BLaER1 treated with 17β-estradiol and CSF1 and Interleukin-3, amounts not matched to agents 10 nM and 100 nM (cell line): ENCODE measurements around the gene ALOX12B.
A peak's percentile ranks its signal among the peaks of the same experiment; 100 is the strongest.

Source experiments
- H3K27ac ChIP-seq, 11 experiments: shearing (Covaris generic); formaldehyde crosslinking; 2 replicates each; pipeline ENCODE4 v1.8.1; 2022
- H3K27me3 ChIP-seq, 11 experiments: shearing (Covaris generic); formaldehyde crosslinking; 2 replicates each; pipeline ENCODE4 v1.8.1; 2022
- H3K36me3 ChIP-seq, 11 experiments: shearing (Covaris generic); formaldehyde crosslinking; 2 replicates each; pipeline ENCODE4 v1.8.1; 2022
- H3K4me1 ChIP-seq, 10 experiments: shearing (Covaris generic); formaldehyde crosslinking; 2 replicates each; pipeline ENCODE4 v1.8.1; 2022
- H3K4me2 ChIP-seq, 11 experiments: shearing (Covaris generic); formaldehyde crosslinking; 2 replicates each; pipeline ENCODE4 v1.8.1; 2022
- H3K4me3 ChIP-seq, 10 experiments: shearing (Covaris generic); formaldehyde crosslinking; 2 replicates each; pipeline ENCODE4 v1.8.1; 2022
- H3K9ac ChIP-seq, 11 experiments: shearing (Covaris generic); formaldehyde crosslinking; 2 replicates each; pipeline ENCODE4 v1.8.1; 2022
- H3K9me3 ChIP-seq, 11 experiments: shearing (Covaris generic); formaldehyde crosslinking; replicated peaks in 1 of 11; 2 replicates each; pipeline ENCODE4 v1.8.1; 2022
- H4K20me1 ChIP-seq, 11 experiments: shearing (Covaris generic); formaldehyde crosslinking; 2 replicates each; pipeline ENCODE4 v1.8.1; 2022
- Cebpa-rat ChIP-seq, 11 experiments: shearing (Covaris generic); IDR thresholded peaks; 2 replicates each; pipeline ENCODE4 v1.8.1; 2022

Gene ALOX12B

GRCh38 chr17:8120520-8121406 lies 33.2 kb upstream of the ALOX12B start:
- no peak for TF ChIP-seq Cebpa-rat (IDR thresholded peaks at IDR 0.05)
- Histone ChIP-seq H3K36me3 (no peaks in the 10 kb centered on the region), H3K9me3 (no peaks in the 10 kb centered on the region), H4K20me1 (peaks cover 5 to 59% (median 46%) of the 10 kb centered on the region in 11 experiments; a peak in 20 of 22 replicates), H3K27ac (peak overlapping the region in 7 of 11 experiments; percentile 1 to 45 (median 12); a peak in 3 of 22 replicates), H3K27me3 (peaks cover 68 to 85% (median 80%) of the 10 kb centered on the region in 11 experiments), H3K4me1 (peaks cover 60 to 79% (median 67%) of the 10 kb centered on the region in 10 experiments), H3K4me3 (peak overlapping the region; percentile 57 to 79 (median 69)), H3K4me2 (peak overlapping the region; percentile 91 to 100 (median 99)), H3K9ac (peak overlapping the region; percentile 11 to 73 (median 53); a peak in 19 of 22 replicates)

DNA sequence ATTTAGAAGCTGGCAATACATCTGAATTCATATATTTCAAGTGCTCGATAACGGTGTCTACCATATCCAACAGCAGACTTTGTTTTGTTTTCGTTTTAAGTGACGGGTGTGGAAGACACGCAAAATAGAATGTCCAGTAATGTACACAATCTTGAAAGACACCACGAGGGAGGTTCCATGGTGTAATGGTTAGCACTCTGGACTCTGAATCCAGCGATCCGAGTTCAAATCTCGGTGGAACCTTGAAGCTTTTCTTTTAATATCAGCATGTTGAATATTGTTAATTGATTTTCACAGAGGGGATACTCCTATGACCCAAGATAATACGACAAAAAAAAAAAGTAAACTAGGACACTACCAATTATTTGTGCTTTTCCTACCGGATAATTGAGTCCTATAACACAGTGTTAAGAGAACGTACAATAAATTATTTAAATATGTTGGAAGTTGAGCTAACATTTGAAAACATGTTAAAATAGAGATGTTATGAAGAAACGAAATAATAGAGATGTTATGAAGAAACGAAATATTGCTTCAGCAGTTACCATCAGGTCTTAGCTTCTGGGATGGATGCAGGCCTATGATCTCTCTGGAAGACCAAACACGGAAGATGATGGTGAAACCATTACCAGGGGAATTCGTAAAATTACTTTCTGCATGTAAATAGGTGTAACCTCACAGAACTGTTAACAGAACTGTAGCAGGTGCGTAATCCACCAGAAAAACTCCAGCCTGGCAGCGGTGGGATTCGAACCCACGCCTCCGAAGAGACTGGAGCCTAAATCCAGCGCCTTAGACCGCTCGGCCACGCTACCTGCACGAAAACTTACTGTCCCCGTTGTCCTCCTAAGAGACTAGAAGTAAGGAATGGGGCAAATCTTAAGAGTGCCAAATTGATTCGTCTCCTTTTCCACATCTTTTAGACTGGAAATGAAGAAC lies 32.3 kb upstream of the ALOX12B start:
- Histone ChIP-seq H4K20me1 (peaks cover 5 to 53% (median 41%) of the 10 kb centered on the region in 11 experiments; a peak in 20 of 22 replicates), H3K36me3 (no peaks in the 10 kb centered on the region), H3K4me3 (peak overlapping the region; percentile 57 to 79 (median 69)), H3K27ac (peak overlapping the region in 9 of 11 experiments; percentile 23 to 59 (median 36); a peak in 15 of 22 replicates), H3K4me1 (peaks cover 53 to 72% (median 60%) of the 10 kb centered on the region in 10 experiments), H3K9me3 (no peaks in the 10 kb centered on the region), H3K27me3 (peaks cover 70 to 85% (median 82%) of the 10 kb centered on the region in 11 experiments), H3K4me2 (peak overlapping the region; percentile 91 to 100 (median 99)), H3K9ac (peak overlapping the region; percentile 28 to 79 (median 65); a peak in 19 of 22 replicates)
- no peak for TF ChIP-seq Cebpa-rat (IDR thresholded peaks at IDR 0.05)

DNA sequence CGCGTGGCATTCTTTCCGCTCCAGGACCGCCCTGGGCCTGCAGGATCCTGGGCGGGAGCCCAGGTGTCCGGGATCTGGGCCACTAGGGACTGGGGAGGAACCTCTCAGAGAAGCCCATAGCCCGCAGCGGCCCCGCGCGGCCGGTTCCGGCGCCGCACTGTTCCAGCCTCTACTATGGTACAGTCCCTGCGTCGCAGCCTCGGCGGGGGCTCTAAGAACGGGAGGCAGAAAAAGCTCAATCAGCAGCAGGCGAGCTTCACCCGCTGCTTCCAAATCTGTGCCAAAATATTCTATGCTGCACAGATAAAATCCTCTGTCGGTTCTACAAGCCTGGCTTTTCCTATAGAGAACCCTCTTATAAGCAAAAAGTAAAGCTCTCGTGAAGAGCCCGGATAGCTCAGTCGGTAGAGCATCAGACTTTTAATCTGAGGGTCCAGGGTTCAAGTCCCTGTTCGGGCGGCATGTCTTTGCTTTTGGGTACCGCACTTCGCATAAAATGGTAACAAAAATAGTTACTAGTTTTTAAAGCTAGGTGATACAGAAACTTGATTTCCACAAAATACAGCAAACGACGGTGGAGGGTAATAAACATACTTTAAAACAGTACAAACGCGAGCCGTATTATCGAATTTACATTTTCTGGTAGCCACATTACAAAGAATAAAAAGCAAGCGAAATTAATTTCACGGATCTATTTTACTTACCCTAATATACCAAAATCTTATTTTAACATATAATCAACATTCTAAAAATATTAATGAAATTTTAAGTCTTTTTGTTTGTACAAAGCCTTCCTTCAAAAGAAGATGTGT lies 31.5 kb upstream of the ALOX12B start:
- H3K4me1 ChIP-seq, result peaks cover 44 to 63% (median 52%) of the 10 kb centered on the region in 10 experiments
- no peaks in the 10 kb centered on the region for H3K9me3 ChIP-seq
- peaks cover 5 to 45% (median 33%) of the 10 kb centered on the region in 11 experiments; a peak in 20 of 22 replicates for H4K20me1 ChIP-seq
- peak overlapping the region; percentile 57 to 79 (median 69) for H3K4me3 ChIP-seq
- peak overlapping the region; percentile 52 to 79 (median 65); a peak in 21 of 22 replicates for H3K9ac ChIP-seq
- H3K27ac ChIP-seq, result peak overlapping the region in 9 of 11 experiments; percentile 7 to 59 (median 32); a peak in 15 of 22 replicates
- peak overlapping the region; percentile 91 to 100 (median 99) for H3K4me2 ChIP-seq
- peaks cover 70 to 85% (median 82%) of the 10 kb centered on the region in 11 experiments for H3K27me3 ChIP-seq
- TF ChIP-seq Cebpa-rat (IDR thresholded peaks at IDR 0.05), result no peak
- H3K36me3 ChIP-seq, result no peaks in the 10 kb centered on the region

- TF ChIP-seq Cebpa-rat (IDR thresholded peaks at IDR 0.05), result no peak
- peaks cover 36 to 55% (median 44%) of the 10 kb centered on the region in 10 experiments for H3K4me1 ChIP-seq
- peaks cover 63 to 85% (median 82%) of the 10 kb centered on the region in 11 experiments for H3K27me3 ChIP-seq
- no peaks in the 10 kb centered on the region for H3K36me3 ChIP-seq
- H3K4me2 ChIP-seq, result peak within 1 kb of the TSS; percentile 91 to 100 (median 99)
- peak within 1 kb of the TSS; percentile 52 to 79 (median 65); a peak in 21 of 22 replicates for H3K9ac ChIP-seq
- H3K9me3 ChIP-seq, result no peaks in the 10 kb centered on the region
- peak within 1 kb of the TSS; percentile 57 to 79 (median 69) for H3K4me3 ChIP-seq
- peaks cover 5 to 37% (median 25%) of the 10 kb centered on the region in 11 experiments; a peak in 20 of 22 replicates for H4K20me1 ChIP-seq
- peak within 1 kb of the TSS in 9 of 11 experiments; percentile 7 to 59 (median 32); a peak in 15 of 22 replicates for H3K27ac ChIP-seq
Observed at GRCh38 chr17:8117980-8118768, 30.7 kb upstream of the ALOX12B start, which contains the start of gene ALOXE3. ALOXE3 (minus strand) TSS chr17:8118514; CDS start chr17:8117990, 524 bp downstream.

- peaks cover 56 to 85% (median 78%) of the 10 kb centered on the region in 11 experiments for H3K27me3 ChIP-seq
- peak overlapping the region; percentile 91 to 100 (median 99) for H3K4me2 ChIP-seq
- no peak overlapping the region for H3K27ac ChIP-seq
- peaks cover 29 to 48% (median 38%) of the 10 kb centered on the region in 10 experiments for H3K4me1 ChIP-seq
- H3K9ac ChIP-seq, result peak overlapping the region; percentile 52 to 79 (median 65); a peak in 19 of 22 replicates
- no peaks in the 10 kb centered on the region for H3K36me3 ChIP-seq
- no peaks in the 10 kb centered on the region for H3K9me3 ChIP-seq
- H3K4me3 ChIP-seq, result peak overlapping the region; percentile 57 to 79 (median 69)
- H4K20me1 ChIP-seq, result peaks cover 2 to 30% (median 18%) of the 10 kb centered on the region in 11 experiments; a peak in 18 of 22 replicates
- no peak for TF ChIP-seq Cebpa-rat (IDR thresholded peaks at IDR 0.05)
Observed at GRCh38 chr17:8117367-8117979, 30.0 kb upstream of the ALOX12B start.

- H3K4me3 ChIP-seq, result peak overlapping the region in 5 of 10 experiments; percentile 68 to 78 (median 70); a peak in 8 of 20 replicates
- peak overlapping the region; percentile 91 to 100 (median 99); a peak in 18 of 22 replicates for H3K4me2 ChIP-seq
- no peaks in the 10 kb centered on the region for H3K36me3 ChIP-seq
- peaks cover 0 to 25% (median 14%) of the 10 kb centered on the region in 11 experiments; a peak in 14 of 22 replicates for H4K20me1 ChIP-seq
- H3K9me3 ChIP-seq, result no peaks in the 10 kb centered on the region
- no peak for TF ChIP-seq Cebpa-rat (IDR thresholded peaks at IDR 0.05)
- H3K27ac ChIP-seq, result no peak overlapping the region
- peaks cover 28 to 41% (median 35%) of the 10 kb centered on the region in 10 experiments for H3K4me1 ChIP-seq
- H3K9ac ChIP-seq, result no peak overlapping the region
- H3K27me3 ChIP-seq, result peaks cover 53 to 85% (median 78%) of the 10 kb centered on the region in 11 experiments
Observed at GRCh38 chr17:8116776-8117175, 29.3 kb upstream of the ALOX12B start.
